Testis (tissue), 2 donors: ENCODE measurements around the gene OTULIN.

Experiments
- POLR2A ChIP-seq: fragments of 450-650 bp; IDR thresholded peaks from one replicate; pipeline ENCODE4 v1.6.1; 2017; ENCODE audit warnings: antibody characterized with exemption, mild to moderate bottlenecking, moderate library complexity
- TF ChIP-seq, protein P1 (sequence below), 3 experiments: fragments of 450-650 bp in 2 of 3; fragments of 200-600 bp in 1 of 3; sonication (generic) in 1 of 3; IDR thresholded peaks; one replicate each; pipeline ENCODE4 v1.5.1; 2016 to 2019; ENCODE audit warnings: antibody characterized with exemption in 3 of 3, mild to moderate bottlenecking in 2 of 3, moderate library complexity in 1 of 3

DNA sequence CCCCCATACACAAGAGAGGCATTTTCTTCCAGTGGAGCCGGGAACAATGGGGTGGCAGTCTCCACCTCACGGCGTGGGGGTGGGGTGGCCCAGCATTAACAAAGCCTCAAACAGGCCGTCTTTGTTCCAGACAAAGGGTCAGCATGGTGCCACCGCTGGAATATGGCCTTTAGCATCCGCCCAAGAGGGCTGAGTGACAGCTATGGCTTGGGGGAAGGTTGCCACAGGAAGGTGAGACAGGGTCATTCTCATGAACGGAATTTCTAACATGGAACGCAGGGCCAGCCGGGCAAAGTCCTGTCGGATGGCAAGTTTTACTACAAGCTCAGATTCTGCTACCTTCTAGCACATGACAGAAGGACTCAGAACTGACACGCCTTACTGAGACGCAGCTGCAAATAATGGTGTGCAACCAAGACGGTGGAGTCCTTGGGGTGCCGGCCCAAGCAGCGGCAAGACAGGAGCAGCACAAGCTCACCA, 64.0 kb downstream of the OTULIN start:
- TF ChIP-seq, protein P1, sequence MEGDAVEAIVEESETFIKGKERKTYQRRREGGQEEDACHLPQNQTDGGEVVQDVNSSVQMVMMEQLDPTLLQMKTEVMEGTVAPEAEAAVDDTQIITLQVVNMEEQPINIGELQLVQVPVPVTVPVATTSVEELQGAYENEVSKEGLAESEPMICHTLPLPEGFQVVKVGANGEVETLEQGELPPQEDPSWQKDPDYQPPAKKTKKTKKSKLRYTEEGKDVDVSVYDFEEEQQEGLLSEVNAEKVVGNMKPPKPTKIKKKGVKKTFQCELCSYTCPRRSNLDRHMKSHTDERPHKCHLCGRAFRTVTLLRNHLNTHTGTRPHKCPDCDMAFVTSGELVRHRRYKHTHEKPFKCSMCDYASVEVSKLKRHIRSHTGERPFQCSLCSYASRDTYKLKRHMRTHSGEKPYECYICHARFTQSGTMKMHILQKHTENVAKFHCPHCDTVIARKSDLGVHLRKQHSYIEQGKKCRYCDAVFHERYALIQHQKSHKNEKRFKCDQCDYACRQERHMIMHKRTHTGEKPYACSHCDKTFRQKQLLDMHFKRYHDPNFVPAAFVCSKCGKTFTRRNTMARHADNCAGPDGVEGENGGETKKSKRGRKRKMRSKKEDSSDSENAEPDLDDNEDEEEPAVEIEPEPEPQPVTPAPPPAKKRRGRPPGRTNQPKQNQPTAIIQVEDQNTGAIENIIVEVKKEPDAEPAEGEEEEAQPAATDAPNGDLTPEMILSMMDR (IDR thresholded peaks at IDR 0.05) = no peak
- TF ChIP-seq POLR2A = no peak
